GM12873 (cell line): ENCODE data around the gene MTA3.

Experiments used
- TF ChIP-seq, protein P1 (sequence below): IDR thresholded peaks from 2 replicates; pipeline ENCODE4 v1.5.1; 2012; ENCODE audit warnings: low read depth, mild to moderate bottlenecking, moderate library complexity, low read length, control low read depth; ENCODE audit not compliant: insufficient read depth; ENCODE audit errors: missing control alignments

MTA3 gene

DNA sequence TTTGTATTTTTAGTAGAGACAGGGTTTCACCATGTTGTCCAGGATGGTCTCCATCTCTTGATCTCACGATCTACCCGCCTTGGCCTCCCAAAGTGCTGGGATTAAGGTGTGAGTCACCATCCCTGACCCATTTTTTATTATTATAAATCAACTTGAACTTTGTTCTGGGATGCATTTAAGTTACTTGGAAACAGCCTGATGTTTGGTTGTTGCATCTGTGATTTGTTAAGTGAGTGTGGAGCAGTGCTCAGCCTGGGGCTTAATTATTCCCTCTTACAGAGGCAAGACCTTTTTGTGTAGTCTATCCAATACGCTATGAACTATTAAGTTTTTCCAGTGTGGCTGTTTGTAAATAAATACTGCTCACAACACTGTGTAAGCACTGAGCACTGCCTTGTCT is 32.6 kb downstream of the MTA3 start:
- TF ChIP-seq, protein P1, sequence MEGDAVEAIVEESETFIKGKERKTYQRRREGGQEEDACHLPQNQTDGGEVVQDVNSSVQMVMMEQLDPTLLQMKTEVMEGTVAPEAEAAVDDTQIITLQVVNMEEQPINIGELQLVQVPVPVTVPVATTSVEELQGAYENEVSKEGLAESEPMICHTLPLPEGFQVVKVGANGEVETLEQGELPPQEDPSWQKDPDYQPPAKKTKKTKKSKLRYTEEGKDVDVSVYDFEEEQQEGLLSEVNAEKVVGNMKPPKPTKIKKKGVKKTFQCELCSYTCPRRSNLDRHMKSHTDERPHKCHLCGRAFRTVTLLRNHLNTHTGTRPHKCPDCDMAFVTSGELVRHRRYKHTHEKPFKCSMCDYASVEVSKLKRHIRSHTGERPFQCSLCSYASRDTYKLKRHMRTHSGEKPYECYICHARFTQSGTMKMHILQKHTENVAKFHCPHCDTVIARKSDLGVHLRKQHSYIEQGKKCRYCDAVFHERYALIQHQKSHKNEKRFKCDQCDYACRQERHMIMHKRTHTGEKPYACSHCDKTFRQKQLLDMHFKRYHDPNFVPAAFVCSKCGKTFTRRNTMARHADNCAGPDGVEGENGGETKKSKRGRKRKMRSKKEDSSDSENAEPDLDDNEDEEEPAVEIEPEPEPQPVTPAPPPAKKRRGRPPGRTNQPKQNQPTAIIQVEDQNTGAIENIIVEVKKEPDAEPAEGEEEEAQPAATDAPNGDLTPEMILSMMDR: no peak

DNA sequence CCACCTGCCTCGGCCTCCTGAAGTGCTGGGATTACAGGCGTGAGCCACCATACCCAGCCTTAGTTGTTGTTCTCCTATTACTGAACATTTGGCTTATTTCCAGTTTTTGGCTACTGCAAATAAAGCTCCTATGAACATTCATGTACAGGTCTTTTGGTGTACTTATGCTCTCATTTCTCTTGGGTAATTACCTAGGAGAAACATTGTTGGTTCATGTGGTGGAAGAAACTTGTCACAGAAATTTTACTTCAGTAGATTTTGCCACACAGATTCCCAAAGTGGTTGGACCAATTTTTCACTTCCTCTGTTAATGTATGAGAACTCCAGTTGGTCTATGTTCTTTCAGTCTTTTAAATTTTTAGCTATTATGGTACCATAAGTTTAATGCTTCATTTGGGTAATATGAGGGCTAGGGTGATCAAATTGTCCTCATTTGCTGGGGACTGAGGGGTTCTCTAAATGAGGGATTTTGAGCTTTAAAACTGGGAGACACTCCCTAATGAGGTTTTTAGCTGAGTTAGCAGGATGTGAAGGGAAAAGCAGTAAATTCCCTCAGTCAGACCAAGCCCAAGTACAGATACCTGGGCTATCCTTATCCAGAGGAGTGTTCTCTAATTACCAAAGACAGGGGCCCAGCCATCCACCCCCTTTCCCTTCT is 33.9 kb downstream of the MTA3 start:
- TF ChIP-seq, protein P1: no peak

GRCh38 chr2:42602876-42603219 is 34.4 kb downstream of the MTA3 start:
- TF ChIP-seq, protein P1: no peak

DNA sequence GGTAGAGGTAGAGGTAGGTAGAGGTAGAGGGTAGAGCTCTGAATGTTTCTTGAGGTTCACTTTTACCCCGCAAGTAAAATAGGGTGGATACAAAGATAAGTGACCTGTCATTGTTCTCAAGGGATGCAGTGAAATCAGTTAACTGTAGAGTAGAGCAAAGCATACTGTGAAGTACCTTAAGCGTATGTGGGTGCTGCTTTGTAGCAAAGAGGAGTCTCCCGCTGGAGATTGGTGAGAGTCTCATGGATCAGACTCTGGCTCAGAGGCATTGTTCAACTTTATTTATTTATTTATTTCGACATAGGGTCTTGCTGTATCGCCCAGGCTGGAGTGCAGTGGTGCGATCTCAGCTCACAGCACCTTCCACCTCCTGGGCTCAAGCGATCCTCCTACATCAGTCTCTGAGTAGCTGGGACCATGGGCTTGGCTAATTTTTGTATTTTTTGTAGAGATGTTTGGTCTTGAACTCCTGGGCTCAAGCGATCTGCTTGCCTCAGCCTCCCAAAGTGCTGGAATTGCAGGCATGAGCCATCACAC is 38.7 kb downstream of the MTA3 start:
- TF ChIP-seq, protein P1: no peak

GRCh38 chr2:42613281-42614064 is 45.0 kb downstream of the MTA3 start:
- TF ChIP-seq, protein P1: no peak

GRCh38 chr2:42614838-42615237 is 46.4 kb downstream of the MTA3 start:
- TF ChIP-seq, protein P1: no peak

- TF ChIP-seq, protein P1: no peak
These were observed 49.7 kb downstream of the MTA3 start for GRCh38 chr2:42618116-42618515.
